SK-N-SH treated with all-trans-retinoic acid at 6 μM for 48 hours (cell line): ENCODE results near the gene COMMD9.

ENCODE experiments used
- ARNTL ChIP-seq: fragments of 450-650 bp; formaldehyde crosslinking; IDR thresholded peaks from 2 replicates; pipeline ENCODE4 v1.5.0; 2020; ENCODE audit warnings: low read depth, mild to moderate bottlenecking, moderate library complexity, borderline replicate concordance
- PATZ1 ChIP-seq: fragments of 250-450 bp; sonication (Bioruptor Pico); IDR thresholded peaks from 2 replicates; pipeline ENCODE4 v1.8.0; 2020; ENCODE audit warnings: mild to moderate bottlenecking, moderate library complexity, borderline replicate concordance
- POU6F1 ChIP-seq: fragments of 250-450 bp; sonication (Bioruptor Pico); IDR thresholded peaks from 2 replicates; pipeline ENCODE4 v1.8.0; 2021; ENCODE audit warnings: low read depth, mild to moderate bottlenecking, moderate library complexity, borderline replicate concordance
- TOX ChIP-seq: fragments of 250-450 bp; sonication (Bioruptor Pico); IDR thresholded peaks from 2 replicates; pipeline ENCODE4 v1.8.0; 2021; ENCODE audit warnings: mild to moderate bottlenecking, moderate library complexity, borderline replicate concordance
- ZFP30 ChIP-seq: fragments of 450-650 bp; formaldehyde crosslinking; IDR thresholded peaks from 2 replicates; pipeline ENCODE4 v1.5.0; 2022; ENCODE audit warnings: mild to moderate bottlenecking, moderate library complexity

GRCh38 chr11:36305047-36305446, 15.8 kb upstream of the COMMD9 start:
- no peak for TF ChIP-seq POU6F1
- no peak for TF ChIP-seq ZFP30 (CRISPR knock-in tag)
- no peak for TF ChIP-seq TOX (CRISPR knock-in tag)
- TF ChIP-seq PATZ1 (CRISPR knock-in tag), result no peak
- TF ChIP-seq ARNTL (CRISPR knock-in tag), result no peak
